ENCODE measurements around the gene MGME1. TPM values are rescaled to one million over a fixed set of nuclear protein-coding genes. Genes with fewer than 3 reads are reported as not detected.
A peak's percentile ranks its signal among the peaks of the same experiment; 100 is the strongest.

MGME1 gene
- total and polyA plus RNA-seq, 9 of the 15 experiments (the other 6 are each of a cell fraction or from before 2014, with no cell fraction given): 13.4 to 45.1 (median 30.6) TPM

DNA sequence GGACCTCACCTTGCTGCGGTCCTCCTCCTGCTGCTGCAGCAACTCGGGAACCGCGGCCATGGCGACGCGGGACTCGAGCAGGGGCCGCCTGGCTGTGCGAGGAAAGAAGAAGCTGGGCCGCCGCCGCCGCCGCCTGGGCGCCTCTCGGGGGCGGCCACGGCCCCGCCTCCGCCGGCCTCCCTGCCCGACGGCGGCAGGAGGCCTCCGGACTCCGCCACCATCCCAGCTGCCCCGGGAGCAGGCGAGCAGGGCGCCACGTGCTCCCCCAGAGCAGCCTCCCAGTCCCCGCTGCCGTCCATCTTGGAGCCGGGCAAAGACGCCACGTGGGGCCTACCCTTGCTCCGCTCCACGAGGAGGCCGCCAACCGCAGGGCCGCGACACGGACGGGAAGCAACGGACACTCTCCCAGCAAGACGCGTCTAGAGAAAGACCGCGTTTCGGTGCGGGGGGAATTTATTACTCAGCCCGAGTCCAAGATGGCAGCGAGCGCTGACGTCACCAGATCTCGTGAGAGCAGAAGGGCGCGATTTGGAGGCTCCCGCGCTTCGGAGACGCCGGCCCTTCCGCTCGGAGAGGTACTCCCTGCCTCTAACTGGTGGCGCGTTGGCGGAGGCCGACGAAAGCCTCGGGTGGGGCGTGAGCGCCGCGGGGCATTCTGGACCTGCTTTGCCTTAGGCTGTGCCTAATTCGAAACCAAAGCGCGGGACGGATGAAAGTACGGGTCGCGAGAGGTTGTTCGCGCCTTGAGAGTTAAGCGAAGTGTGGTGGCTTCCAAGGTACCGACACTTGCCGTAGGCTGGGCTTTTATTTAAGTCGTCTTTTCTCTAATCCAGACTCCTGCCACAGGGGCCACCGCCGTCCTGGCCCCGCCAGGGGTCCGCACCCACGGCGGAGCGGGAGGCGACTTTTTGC lies at the start of gene MGME1, which contains the start of gene SNX5 (continued):
- TF ChIP-seq, protein P1, sequence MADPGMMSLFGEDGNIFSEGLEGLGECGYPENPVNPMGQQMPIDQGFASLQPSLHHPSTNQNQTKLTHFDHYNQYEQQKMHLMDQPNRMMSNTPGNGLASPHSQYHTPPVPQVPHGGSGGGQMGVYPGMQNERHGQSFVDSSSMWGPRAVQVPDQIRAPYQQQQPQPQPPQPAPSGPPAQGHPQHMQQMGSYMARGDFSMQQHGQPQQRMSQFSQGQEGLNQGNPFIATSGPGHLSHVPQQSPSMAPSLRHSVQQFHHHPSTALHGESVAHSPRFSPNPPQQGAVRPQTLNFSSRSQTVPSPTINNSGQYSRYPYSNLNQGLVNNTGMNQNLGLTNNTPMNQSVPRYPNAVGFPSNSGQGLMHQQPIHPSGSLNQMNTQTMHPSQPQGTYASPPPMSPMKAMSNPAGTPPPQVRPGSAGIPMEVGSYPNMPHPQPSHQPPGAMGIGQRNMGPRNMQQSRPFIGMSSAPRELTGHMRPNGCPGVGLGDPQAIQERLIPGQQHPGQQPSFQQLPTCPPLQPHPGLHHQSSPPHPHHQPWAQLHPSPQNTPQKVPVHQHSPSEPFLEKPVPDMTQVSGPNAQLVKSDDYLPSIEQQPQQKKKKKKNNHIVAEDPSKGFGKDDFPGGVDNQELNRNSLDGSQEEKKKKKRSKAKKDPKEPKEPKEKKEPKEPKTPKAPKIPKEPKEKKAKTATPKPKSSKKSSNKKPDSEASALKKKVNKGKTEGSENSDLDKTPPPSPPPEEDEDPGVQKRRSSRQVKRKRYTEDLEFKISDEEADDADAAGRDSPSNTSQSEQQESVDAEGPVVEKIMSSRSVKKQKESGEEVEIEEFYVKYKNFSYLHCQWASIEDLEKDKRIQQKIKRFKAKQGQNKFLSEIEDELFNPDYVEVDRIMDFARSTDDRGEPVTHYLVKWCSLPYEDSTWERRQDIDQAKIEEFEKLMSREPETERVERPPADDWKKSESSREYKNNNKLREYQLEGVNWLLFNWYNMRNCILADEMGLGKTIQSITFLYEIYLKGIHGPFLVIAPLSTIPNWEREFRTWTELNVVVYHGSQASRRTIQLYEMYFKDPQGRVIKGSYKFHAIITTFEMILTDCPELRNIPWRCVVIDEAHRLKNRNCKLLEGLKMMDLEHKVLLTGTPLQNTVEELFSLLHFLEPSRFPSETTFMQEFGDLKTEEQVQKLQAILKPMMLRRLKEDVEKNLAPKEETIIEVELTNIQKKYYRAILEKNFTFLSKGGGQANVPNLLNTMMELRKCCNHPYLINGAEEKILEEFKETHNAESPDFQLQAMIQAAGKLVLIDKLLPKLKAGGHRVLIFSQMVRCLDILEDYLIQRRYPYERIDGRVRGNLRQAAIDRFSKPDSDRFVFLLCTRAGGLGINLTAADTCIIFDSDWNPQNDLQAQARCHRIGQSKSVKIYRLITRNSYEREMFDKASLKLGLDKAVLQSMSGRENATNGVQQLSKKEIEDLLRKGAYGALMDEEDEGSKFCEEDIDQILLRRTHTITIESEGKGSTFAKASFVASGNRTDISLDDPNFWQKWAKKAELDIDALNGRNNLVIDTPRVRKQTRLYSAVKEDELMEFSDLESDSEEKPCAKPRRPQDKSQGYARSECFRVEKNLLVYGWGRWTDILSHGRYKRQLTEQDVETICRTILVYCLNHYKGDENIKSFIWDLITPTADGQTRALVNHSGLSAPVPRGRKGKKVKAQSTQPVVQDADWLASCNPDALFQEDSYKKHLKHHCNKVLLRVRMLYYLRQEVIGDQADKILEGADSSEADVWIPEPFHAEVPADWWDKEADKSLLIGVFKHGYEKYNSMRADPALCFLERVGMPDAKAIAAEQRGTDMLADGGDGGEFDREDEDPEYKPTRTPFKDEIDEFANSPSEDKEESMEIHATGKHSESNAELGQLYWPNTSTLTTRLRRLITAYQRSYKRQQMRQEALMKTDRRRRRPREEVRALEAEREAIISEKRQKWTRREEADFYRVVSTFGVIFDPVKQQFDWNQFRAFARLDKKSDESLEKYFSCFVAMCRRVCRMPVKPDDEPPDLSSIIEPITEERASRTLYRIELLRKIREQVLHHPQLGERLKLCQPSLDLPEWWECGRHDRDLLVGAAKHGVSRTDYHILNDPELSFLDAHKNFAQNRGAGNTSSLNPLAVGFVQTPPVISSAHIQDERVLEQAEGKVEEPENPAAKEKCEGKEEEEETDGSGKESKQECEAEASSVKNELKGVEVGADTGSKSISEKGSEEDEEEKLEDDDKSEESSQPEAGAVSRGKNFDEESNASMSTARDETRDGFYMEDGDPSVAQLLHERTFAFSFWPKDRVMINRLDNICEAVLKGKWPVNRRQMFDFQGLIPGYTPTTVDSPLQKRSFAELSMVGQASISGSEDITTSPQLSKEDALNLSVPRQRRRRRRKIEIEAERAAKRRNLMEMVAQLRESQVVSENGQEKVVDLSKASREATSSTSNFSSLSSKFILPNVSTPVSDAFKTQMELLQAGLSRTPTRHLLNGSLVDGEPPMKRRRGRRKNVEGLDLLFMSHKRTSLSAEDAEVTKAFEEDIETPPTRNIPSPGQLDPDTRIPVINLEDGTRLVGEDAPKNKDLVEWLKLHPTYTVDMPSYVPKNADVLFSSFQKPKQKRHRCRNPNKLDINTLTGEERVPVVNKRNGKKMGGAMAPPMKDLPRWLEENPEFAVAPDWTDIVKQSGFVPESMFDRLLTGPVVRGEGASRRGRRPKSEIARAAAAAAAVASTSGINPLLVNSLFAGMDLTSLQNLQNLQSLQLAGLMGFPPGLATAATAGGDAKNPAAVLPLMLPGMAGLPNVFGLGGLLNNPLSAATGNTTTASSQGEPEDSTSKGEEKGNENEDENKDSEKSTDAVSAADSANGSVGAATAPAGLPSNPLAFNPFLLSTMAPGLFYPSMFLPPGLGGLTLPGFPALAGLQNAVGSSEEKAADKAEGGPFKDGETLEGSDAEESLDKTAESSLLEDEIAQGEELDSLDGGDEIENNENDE (IDR thresholded peaks at IDR 0.05; ENCODE audit: low read depth, low read length): no peak
- TF ChIP-seq ZFP1 (CRISPR knock-in tag; IDR thresholded peaks at IDR 0.05): no peak
- TF ChIP-seq, protein P2, sequence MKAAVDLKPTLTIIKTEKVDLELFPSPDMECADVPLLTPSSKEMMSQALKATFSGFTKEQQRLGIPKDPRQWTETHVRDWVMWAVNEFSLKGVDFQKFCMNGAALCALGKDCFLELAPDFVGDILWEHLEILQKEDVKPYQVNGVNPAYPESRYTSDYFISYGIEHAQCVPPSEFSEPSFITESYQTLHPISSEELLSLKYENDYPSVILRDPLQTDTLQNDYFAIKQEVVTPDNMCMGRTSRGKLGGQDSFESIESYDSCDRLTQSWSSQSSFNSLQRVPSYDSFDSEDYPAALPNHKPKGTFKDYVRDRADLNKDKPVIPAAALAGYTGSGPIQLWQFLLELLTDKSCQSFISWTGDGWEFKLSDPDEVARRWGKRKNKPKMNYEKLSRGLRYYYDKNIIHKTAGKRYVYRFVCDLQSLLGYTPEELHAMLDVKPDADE (conservative IDR thresholded peaks at IDR 0.05; ENCODE audit: control insufficient read depth, low read depth, low read length): peak; percentile 89
- no peak for TF ChIP-seq ZNF445 (CRISPR knock-in tag; IDR thresholded peaks at IDR 0.05; ENCODE audit: low read depth)
- TF ChIP-seq, protein P3, sequence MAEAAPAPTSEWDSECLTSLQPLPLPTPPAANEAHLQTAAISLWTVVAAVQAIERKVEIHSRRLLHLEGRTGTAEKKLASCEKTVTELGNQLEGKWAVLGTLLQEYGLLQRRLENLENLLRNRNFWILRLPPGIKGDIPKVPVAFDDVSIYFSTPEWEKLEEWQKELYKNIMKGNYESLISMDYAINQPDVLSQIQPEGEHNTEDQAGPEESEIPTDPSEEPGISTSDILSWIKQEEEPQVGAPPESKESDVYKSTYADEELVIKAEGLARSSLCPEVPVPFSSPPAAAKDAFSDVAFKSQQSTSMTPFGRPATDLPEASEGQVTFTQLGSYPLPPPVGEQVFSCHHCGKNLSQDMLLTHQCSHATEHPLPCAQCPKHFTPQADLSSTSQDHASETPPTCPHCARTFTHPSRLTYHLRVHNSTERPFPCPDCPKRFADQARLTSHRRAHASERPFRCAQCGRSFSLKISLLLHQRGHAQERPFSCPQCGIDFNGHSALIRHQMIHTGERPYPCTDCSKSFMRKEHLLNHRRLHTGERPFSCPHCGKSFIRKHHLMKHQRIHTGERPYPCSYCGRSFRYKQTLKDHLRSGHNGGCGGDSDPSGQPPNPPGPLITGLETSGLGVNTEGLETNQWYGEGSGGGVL (CRISPR knock-in tag; IDR thresholded peaks at IDR 0.05): no peak
- TF ChIP-seq, protein P4, sequence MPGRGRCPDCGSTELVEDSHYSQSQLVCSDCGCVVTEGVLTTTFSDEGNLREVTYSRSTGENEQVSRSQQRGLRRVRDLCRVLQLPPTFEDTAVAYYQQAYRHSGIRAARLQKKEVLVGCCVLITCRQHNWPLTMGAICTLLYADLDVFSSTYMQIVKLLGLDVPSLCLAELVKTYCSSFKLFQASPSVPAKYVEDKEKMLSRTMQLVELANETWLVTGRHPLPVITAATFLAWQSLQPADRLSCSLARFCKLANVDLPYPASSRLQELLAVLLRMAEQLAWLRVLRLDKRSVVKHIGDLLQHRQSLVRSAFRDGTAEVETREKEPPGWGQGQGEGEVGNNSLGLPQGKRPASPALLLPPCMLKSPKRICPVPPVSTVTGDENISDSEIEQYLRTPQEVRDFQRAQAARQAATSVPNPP (IDR thresholded peaks at IDR 0.05; ENCODE audit: borderline replicate concordance, insufficient read depth, insufficient read length): no peak
- peak; percentile 99 for TF ChIP-seq CHD2 (IDR thresholded peaks at IDR 0.05; ENCODE audit: low read depth, low read length)
- TF ChIP-seq DACH1 (IDR thresholded peaks at IDR 0.05; ENCODE audit: partially characterized antibody): no peak
- TF ChIP-seq FOXJ3 (CRISPR knock-in tag; IDR thresholded peaks at IDR 0.05): no peak
